A549 (cell line): ENCODE data around the gene UVRAG. TPM values are rescaled to one million over a fixed set of nuclear protein-coding genes. Genes with fewer than 3 reads are reported as not detected.

Experiments used
- ATAC-seq, 2 experiments: fragments of 200-7000 bp in 1 of 2; fragments of >200 bp in 1 of 2; cut with Nextera tagmentation in 1 of 2; cut with Tn5 transposase in 1 of 2; 3 replicates each; pipeline versions ENCODE4 v1.8.0 to v1.9.1; 2018 to 2020; ENCODE audit warnings: mild to moderate bottlenecking in 1 of 2, moderate library complexity in 1 of 2
- CTCF ChIA-PET: fragments of 300-600 bp; sonication (Branson Sonifier 250); formaldehyde crosslinking; extraction: SDS; loops from one replicate; lab custom pipeline; 2021; ENCODE audit warnings: antibody characterized with exemption, inconsistent platforms; lab: Yijun Ruan, JAX
- POLR2A ChIA-PET: fragments of 350-600 bp; formaldehyde crosslinking; extraction: SDS; loops from one replicate; lab custom pipeline; 2021; ENCODE audit warnings: antibody characterized with exemption, inconsistent platforms; lab: Yijun Ruan, JAX
- DNase-seq, 2 experiments: peaks; one replicate each; pipeline versions ENCODE4 v3.0.0 to v3.0.0-alpha.2; 2011 to 2016; ENCODE audit warnings: low read depth in 1 of 2, low spot score in 1 of 2
- FAIRE-seq: peaks from 2 replicates; lab custom pipeline; 2011; peaks lifted over from hg19 to GRCh38; lab: Jason Lieb, UNC
- H3K27ac ChIP-seq, 2 experiments: fragments of >200 bp; sonication (Bioruptor Twin); formaldehyde crosslinking; 3 replicates each; pipeline ENCODE4 v1.5.1; 2016 to 2017
- H3K4me1 ChIP-seq: fragments of >200 bp; sonication (Bioruptor Twin); formaldehyde crosslinking; 3 replicates; pipeline ENCODE4 v1.6.1; 2016
- H3K4me2 ChIP-seq: fragments of >200 bp; sonication (Bioruptor Twin); formaldehyde crosslinking; 3 replicates; pipeline ENCODE4 v1.6.1; 2016
- H3K4me3 ChIP-seq: fragments of >200 bp; sonication (Bioruptor Twin); formaldehyde crosslinking; 3 replicates; pipeline ENCODE4 v1.5.1; 2016
- H3K9me3 ChIP-seq: fragments of >200 bp; sonication (Bioruptor Twin); formaldehyde crosslinking; 3 replicates; pipeline ENCODE4 v1.6.1; 2016
- BHLHE40 ChIP-seq: IDR thresholded peaks from 2 replicates; pipeline ENCODE4 v1.6.1; 2012; ENCODE audit warnings: low read depth, low read length, inconsistent platforms
- CEBPB ChIP-seq, 2 experiments: fragments of >200 bp in 1 of 2; sonication (Bioruptor Twin) in 1 of 2; formaldehyde crosslinking in 1 of 2; IDR thresholded peaks; 2 replicates each; pipeline ENCODE4 v1.6.1; 2012 to 2016
- CHD2 ChIP-seq: fragments of 150-350 bp; IDR thresholded peaks from 2 replicates; pipeline ENCODE4 v1.6.1; 2014; ENCODE audit warnings: low read length; ENCODE audit not compliant: partially characterized antibody
- EP300 ChIP-seq, 2 experiments: fragments of >200 bp; sonication (Bioruptor Twin); formaldehyde crosslinking; IDR thresholded peaks; 2 replicates in 1 of 2; 3 replicates in 1 of 2; pipeline ENCODE4 v1.6.1; 2016 to 2017
- FOXS1 ChIP-seq: fragments of 250-450 bp; sonication (Bioruptor Pico); IDR thresholded peaks from 2 replicates; pipeline ENCODE4 v1.5.0; 2020; ENCODE audit warnings: mild to moderate bottlenecking, moderate library complexity
- HOXA7 ChIP-seq: fragments of 250-450 bp; sonication (Bioruptor Pico); IDR thresholded peaks from 2 replicates; pipeline ENCODE4 v1.5.0; 2020; ENCODE audit warnings: mild to moderate bottlenecking, moderate library complexity
- HOXB13 ChIP-seq: fragments of 250-450 bp; sonication (Bioruptor Pico); IDR thresholded peaks from 2 replicates; pipeline ENCODE4 v1.5.0; 2020; ENCODE audit warnings: low read depth, mild to moderate bottlenecking, moderate library complexity
- JUN ChIP-seq, 2 experiments: fragments of >200 bp; sonication (Bioruptor Twin); formaldehyde crosslinking; IDR thresholded peaks; 2 replicates in 1 of 2; 3 replicates in 1 of 2; pipeline ENCODE4 v1.6.1; 2016 to 2017
- MAFK ChIP-seq: fragments of 450-650 bp; IDR thresholded peaks from 2 replicates; pipeline ENCODE4 v1.6.1; 2014; ENCODE audit not compliant: partially characterized antibody
- MAZ ChIP-seq: fragments of 150-350 bp; IDR thresholded peaks from 2 replicates; pipeline ENCODE4 v1.6.1; 2014; ENCODE audit warnings: antibody characterized with exemption, low read depth, low read length, borderline replicate concordance
- NFE2L2 ChIP-seq: fragments of 150-350 bp; conservative IDR thresholded peaks from 2 replicates; pipeline ENCODE4 v1.6.1; 2014; ENCODE audit warnings: low read length
- PHF8 ChIP-seq: fragments of 200-600 bp; sonication (generic); IDR thresholded peaks from 2 replicates; pipeline ENCODE4 v1.6.1; 2016; ENCODE audit warnings: low read depth, mild to moderate bottlenecking, antibody characterized with exemption, moderate library complexity, borderline replicate concordance
- POLR2A ChIP-seq: IDR thresholded peaks from 2 replicates; pipeline ENCODE4 v1.6.1; 2012; ENCODE audit warnings: mild to moderate bottlenecking, low read length
- RFX5 ChIP-seq: fragments of 450-650 bp; IDR thresholded peaks from 2 replicates; pipeline ENCODE4 v1.7.1; 2014; ENCODE audit warnings: antibody characterized with exemption, mild to moderate bottlenecking, moderate library complexity
- SMC3 ChIP-seq: fragments of >200 bp; sonication (Bioruptor Twin); formaldehyde crosslinking; IDR thresholded peaks from 3 replicates; pipeline ENCODE4 v1.6.1; 2018; ENCODE audit warnings: inconsistent platforms
- TP53 ChIP-seq: fragments of 250-450 bp; sonication (Bioruptor Pico); IDR thresholded peaks from 2 replicates; pipeline ENCODE4 v1.5.0; 2021; ENCODE audit warnings: mild to moderate bottlenecking, moderate library complexity
- ZC3H11A ChIP-seq: fragments of 450-650 bp; IDR thresholded peaks from 2 replicates; pipeline ENCODE4 v1.6.1; 2014; ENCODE audit warnings: antibody characterized with exemption, mild to moderate bottlenecking
- WGBS: methylation state at CpG from one replicate; pipeline ENCODE4 v1.1.6; 2017; ENCODE audit errors: missing lambda C conversion rate; 5-methylcytosine and 5-hydroxymethylcytosine counted together
- polyA plus RNA-seq, 4 experiments: library from polyadenylated mRNA; depleted of rRNA in 3 of 4; stranded (reverse); fragments of >200 nt; fragmentation: RNase III in 1 of 4; extraction: RNeasy Plus Mini Kit Qiagen cat#74134 plus additional on column Dnase treatment in 1 of 4; gene quantifications; 2 replicates in 3 of 4; 3 replicates in 1 of 4; pipeline ENCODE4 v1.2.3, GENCODE V29; 2011 to 2017
- TF ChIP-seq, protein P1 (sequence below): fragments of >200 bp; sonication (Bioruptor Twin); formaldehyde crosslinking; IDR thresholded peaks from 3 replicates; pipeline ENCODE4 v1.5.1; 2016
- TF ChIP-seq, protein P2 (sequence below): IDR thresholded peaks from 2 replicates; pipeline ENCODE4 v1.6.1; 2012; ENCODE audit warnings: low read depth, borderline replicate concordance
- TF ChIP-seq, protein P3 (sequence below): fragments of >200 bp; sonication (Bioruptor Twin); formaldehyde crosslinking; IDR thresholded peaks from 3 replicates; pipeline ENCODE4 v1.6.1; 2016
- TF ChIP-seq, protein P4 (sequence below): fragments of 250-450 bp; sonication (Bioruptor Pico); IDR thresholded peaks from 2 replicates; pipeline ENCODE4 v1.5.0; 2020; ENCODE audit warnings: low read depth, mild to moderate bottlenecking, moderate library complexity

UVRAG gene
- polyA plus RNA-seq, 2 of the 4 experiments (the other 2 are of a cell fraction), result 6.1 to 14.1 TPM

DNA sequence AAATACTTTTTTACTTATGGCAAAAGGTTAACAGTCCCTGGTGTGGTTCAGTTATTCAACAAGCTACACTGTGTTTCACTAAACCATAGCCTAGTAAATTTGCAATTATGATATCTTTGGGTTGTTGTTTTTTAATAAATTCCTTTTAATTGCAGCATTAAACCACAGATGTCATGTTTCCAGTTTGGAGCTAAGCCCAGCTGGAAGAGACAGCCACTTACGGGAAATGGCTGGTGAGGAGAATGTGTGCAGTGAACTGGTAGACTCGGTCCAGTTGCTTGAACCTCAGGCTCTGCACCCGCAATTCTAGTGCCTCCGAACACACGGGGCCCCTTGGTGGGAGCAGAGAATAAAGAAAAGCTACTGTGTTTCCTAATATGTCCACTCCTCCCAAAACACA, 320.5 kb downstream of the UVRAG start:
- ChIA-PET CTCF (interaction anchor here (1.5 to 1.8 kb wide), 2 partner anchors 11 to 17 kb away, joined by 6 to 11 read pairs; no protein-coding TSS in a partner anchor), POLR2A (no interaction called here)
- H3K27ac ChIP-seq, result no peak overlapping the region
- FAIRE-seq (no peak), DNase-seq (no peak), ATAC-seq (no peak)
- TF ChIP-seq, protein P1, sequence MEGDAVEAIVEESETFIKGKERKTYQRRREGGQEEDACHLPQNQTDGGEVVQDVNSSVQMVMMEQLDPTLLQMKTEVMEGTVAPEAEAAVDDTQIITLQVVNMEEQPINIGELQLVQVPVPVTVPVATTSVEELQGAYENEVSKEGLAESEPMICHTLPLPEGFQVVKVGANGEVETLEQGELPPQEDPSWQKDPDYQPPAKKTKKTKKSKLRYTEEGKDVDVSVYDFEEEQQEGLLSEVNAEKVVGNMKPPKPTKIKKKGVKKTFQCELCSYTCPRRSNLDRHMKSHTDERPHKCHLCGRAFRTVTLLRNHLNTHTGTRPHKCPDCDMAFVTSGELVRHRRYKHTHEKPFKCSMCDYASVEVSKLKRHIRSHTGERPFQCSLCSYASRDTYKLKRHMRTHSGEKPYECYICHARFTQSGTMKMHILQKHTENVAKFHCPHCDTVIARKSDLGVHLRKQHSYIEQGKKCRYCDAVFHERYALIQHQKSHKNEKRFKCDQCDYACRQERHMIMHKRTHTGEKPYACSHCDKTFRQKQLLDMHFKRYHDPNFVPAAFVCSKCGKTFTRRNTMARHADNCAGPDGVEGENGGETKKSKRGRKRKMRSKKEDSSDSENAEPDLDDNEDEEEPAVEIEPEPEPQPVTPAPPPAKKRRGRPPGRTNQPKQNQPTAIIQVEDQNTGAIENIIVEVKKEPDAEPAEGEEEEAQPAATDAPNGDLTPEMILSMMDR, result no peak
- TF ChIP-seq EP300 (IDR thresholded peaks at IDR 0.05) (no peak), HOXB13 (no peak), RFX5 (no peak), MAFK (no peak), SMC3 (no peak)
- no peaks in the 10 kb centered on the region for H3K4me1 ChIP-seq
- no peaks in the 10 kb centered on the region for H3K9me3 ChIP-seq
- 87% methylated on average over 5 of the region's 5 CpGs for WGBS
- no peak overlapping the region for H3K4me2 ChIP-seq
- no peak overlapping the region for H3K4me3 ChIP-seq

DNA sequence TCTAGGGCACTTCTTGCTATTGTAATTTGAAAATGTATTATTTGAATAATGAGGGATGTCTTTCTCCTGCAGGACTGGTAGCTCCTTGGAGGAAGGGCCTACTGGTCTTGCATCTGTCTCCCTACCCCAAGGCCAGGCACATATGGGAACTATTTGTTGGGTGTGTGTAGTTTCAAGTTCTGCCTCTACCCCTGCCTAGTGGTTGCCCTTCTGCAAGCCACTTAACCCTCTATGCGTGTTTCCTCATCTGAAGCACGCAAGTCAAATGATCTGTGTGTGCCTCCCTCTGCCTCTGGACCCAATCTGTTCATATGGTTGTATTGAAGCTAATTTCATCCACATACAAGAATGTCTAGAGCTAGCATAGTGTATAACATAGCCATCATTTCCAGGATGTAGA, 324.3 kb downstream of the UVRAG start:
- no peak for FAIRE-seq
- DNase-seq, result no peak
- CTCF ChIA-PET, result interaction anchor here (1.0 to 1.3 kb wide), 2 partner anchors 13 to 242 kb away, joined by 3 to 5 read pairs; no protein-coding TSS in a partner anchor
- H3K4me3 ChIP-seq, result no peak overlapping the region
- no peak overlapping the region for H3K27ac ChIP-seq
- TF ChIP-seq, protein P2, sequence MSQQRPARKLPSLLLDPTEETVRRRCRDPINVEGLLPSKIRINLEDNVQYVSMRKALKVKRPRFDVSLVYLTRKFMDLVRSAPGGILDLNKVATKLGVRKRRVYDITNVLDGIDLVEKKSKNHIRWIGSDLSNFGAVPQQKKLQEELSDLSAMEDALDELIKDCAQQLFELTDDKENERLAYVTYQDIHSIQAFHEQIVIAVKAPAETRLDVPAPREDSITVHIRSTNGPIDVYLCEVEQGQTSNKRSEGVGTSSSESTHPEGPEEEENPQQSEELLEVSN, result no peak
- TF ChIP-seq ZC3H11A, result no peak
- TF ChIP-seq NFE2L2, result no peak
- no peak for TF ChIP-seq RFX5
- TF ChIP-seq, protein P3, sequence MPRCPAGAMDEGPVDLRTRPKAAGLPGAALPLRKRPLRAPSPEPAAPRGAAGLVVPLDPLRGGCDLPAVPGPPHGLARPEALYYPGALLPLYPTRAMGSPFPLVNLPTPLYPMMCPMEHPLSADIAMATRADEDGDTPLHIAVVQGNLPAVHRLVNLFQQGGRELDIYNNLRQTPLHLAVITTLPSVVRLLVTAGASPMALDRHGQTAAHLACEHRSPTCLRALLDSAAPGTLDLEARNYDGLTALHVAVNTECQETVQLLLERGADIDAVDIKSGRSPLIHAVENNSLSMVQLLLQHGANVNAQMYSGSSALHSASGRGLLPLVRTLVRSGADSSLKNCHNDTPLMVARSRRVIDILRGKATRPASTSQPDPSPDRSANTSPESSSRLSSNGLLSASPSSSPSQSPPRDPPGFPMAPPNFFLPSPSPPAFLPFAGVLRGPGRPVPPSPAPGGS, result no peak
- no peak for TF ChIP-seq FOXS1 (CRISPR knock-in tag)
- TF ChIP-seq PHF8, result no peak
- TF ChIP-seq CHD2, result no peak
- TF ChIP-seq CEBPB (IDR thresholded peaks at IDR 0.05), result no peak
- no peak for TF ChIP-seq HOXA7 (CRISPR knock-in tag)
- TF ChIP-seq TP53 (CRISPR knock-in tag), result no peak
- ATAC-seq, result no peak
- no peaks in the 10 kb centered on the region for H3K4me1 ChIP-seq
- H3K9me3 ChIP-seq, result no peaks in the 10 kb centered on the region
- 90% methylated on average over 2 of the region's 2 CpGs for WGBS
- POLR2A ChIA-PET, result no interaction called here
- H3K4me2 ChIP-seq, result no peak overlapping the region

DNA sequence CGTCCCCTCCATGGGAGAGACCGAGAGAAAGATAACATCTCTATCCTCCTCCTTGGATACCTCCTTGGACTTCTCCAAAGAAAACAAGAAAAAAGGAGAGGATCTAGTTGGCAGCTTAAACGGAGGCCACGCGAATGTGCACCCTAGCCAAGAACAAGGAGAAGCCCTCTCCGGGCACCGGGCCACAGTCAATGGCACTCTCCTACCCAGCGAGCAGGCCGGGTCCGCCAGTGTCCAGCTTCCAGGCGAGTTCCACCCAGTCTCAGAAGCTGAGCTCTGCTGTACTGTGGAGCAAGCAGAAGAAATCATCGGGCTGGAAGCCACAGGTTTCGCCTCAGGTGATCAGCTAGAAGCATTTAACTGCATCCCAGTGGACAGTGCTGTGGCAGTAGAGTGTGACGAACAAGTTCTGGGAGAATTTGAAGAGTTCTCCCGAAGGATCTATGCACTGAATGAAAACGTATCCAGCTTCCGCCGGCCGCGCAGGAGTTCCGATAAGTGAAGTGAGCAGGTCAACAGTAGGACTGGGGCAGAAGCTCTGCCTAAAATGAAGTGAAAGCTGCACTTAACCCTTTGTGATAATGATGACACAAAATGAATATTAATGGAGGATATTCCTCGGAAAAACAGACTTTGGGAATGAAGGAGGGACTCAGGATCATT, 326.0 kb downstream of the UVRAG start:
- ATAC-seq, result no peak; a peak in 1 of 6 replicates
- Histone ChIP-seq H3K27ac (no peak overlapping the region), H3K4me3 (no peak overlapping the region)
- POLR2A ChIA-PET, result no interaction called here
- TF ChIP-seq BHLHE40 (no peak), FOXS1 (CRISPR knock-in tag) (no peak), JUN (IDR thresholded peaks at IDR 0.05) (no peak), MAZ (no peak), POLR2A (no peak)
- TF ChIP-seq, protein P4, sequence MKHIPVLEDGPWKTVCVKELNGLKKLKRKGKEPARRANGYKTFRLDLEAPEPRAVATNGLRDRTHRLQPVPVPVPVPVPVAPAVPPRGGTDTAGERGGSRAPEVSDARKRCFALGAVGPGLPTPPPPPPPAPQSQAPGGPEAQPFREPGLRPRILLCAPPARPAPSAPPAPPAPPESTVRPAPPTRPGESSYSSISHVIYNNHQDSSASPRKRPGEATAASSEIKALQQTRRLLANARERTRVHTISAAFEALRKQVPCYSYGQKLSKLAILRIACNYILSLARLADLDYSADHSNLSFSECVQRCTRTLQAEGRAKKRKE (CRISPR knock-in tag), result no peak
- TF ChIP-seq, protein P1, result no peak
- TF ChIP-seq, all 56 proteins: peak for 0
- 92% methylated on average over 22 of the region's 22 CpGs for WGBS
- Histone ChIP-seq H3K4me1 (no peaks in the 10 kb centered on the region), H3K9me3 (no peaks in the 10 kb centered on the region), H3K4me2 (no peak overlapping the region)
- CTCF ChIA-PET, result interaction anchor here (1.0 to 5.6 kb wide), 4 partner anchors 11 to 245 kb away, joined by 3 to 37 read pairs (median 3); no protein-coding TSS in a partner anchor
- no peak for FAIRE-seq
- no peak for DNase-seq
